GM19238 (cell line): ENCODE data around the gene FAM151A.
A peak's percentile ranks its signal among the peaks of the same experiment; 100 is the strongest.

Experiments used
- DNase-seq: peaks from one replicate; pipeline ENCODE4 v3.0.0; 2011; ENCODE audit warnings: low spot score; ENCODE audit not compliant: insufficient read length

Gene FAM151A

GRCh38 chr1:54604572-54605370 lies 18.6 kb downstream of the FAM151A start:
- peak; percentile 20 for DNase-seq

DNA sequence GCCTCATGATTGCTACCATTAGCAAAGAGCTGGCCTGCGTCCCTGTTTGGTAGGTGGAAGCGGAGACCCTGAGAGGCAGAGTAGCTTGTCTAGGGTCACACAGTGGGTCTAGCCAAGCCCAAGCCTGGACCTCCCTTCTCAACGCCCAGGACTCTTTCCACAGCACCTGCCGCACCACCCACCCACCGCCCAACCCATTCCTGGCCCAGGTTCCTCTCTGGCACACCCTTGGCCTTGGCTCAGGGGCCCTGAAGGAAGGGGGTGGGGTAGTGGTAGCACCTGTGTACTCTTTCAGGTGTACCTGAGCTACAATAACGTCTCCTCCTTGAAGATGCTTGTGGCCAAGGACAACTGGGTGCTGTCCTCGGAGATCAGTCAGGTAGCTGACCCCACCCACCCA lies 19.3 kb downstream of the FAM151A start:
- DNase-seq = no peak

DNA sequence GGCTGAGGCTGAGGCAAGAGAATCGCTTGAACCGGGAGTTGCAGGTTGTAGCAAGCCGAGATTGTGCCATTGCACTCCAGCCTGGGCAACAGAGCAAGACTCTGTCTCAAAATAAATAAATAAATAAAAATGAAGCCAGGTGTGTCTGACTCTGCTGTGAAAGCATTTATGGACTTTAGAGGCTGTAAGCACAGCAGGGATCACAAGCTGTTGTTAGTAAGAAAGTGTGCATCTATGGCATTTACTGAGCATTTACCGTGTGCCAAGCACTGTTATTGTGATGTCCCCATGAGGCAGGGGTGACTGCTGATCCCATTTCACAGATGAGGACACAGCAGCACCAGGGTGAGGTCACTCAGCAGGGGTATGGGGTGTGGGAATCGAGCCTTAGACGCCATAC lies 20.1 kb downstream of the FAM151A start:
- DNase-seq = no peak

- DNase-seq = no peak
Measured at GRCh38 chr1:54602554-54602953, 20.8 kb downstream of the FAM151A start.

- no peak for DNase-seq
Measured at GRCh38 chr1:54601730-54602129, 21.6 kb downstream of the FAM151A start.

GRCh38 chr1:54600947-54601721 lies 22.2 kb downstream of the FAM151A start:
- DNase-seq = no peak

DNA sequence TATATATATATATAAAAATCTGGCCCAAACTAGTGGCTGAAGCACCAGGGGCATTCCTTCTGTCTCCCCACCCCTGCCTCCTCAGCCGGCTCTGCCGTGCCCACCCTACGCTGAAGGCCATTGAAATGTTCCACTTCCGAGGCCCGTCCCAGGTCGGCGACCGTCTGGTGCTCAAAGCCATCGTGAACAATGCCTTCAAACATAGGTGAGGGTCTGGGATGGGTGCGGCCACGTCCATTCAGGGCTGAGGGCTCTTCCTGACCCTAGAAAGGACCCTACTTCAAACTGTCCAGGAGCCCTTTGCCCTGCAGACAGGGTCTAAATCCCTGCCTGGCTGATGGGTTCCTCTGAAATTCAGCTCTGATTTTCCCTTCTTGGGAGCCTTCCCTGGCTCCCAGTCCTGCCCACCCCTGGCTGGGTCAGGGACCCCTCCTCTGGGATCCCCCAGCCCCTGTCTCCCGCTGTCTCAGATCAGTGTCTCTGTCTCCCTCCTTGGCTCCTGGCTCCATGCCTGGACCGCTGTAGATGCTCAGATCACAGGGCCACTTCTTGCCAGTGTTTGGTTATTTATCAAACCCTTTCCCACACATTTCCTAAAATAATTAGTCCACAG lies 24.0 kb downstream of the FAM151A start:
- DNase-seq = no peak

- no peak for DNase-seq
Measured at GRCh38 chr1:54597455-54598030, 25.8 kb downstream of the FAM151A start.

- DNase-seq = no peak
Measured at GRCh38 chr1:54596756-54597155, 26.6 kb downstream of the FAM151A start.

DNA sequence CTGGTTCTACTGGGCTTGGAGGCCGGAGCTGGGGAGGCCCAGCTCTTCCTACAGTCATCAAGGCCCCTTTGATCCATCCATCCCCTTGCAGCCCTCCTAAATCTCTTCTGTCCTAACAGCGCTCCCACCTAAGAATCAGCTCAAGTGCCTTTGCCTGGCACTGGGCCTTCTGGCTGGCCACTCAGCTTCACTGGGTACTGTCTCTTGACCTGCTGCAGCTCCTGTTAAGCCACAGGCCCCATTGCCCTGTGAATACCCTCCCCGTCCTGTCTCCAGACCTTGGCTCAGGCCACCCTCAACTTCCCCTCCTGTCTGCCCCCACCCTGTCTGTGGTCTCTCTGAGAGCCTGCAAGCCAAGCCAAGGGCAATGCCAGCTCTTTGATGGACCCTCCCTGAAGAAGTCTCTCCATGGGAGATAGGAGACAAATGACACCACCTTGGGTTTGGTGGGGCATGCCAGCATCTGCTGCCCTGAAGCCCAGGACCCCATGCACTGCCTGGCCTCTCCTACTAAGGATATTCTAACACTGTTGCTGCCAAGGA lies 27.3 kb downstream of the FAM151A start:
- DNase-seq = no peak

GRCh38 chr1:54594463-54594862 lies 28.9 kb downstream of the FAM151A start:
- no peak for DNase-seq

DNA sequence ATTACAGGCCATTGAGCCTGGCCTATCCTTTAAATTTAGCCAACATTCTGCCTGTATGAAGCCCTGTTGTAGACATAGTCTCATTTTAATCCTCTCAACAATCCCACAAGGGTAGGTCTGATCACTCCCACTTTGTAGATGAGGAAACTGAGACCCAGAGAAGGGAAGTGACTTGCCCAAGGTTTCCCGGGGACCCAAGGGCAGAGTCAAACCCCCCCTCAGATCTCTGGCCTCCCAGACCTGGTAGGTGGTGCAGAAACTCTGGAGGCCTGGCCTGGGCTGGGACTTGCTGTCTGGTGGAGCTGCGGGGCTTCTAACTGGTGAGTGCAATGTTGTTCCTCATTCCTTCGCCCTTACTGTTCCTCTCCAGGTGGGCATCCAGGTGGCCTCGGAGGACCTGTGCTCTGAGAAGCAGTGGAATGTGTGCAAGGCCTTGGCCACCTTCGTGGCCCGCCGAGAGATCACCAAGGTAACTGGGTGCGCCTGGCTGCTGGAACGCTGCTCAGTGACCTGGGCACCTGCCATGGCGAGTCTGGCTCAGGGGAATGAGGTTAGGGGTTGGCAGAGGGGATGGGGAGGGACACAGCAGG lies 29.7 kb downstream of the FAM151A start:
- no peak for DNase-seq

DNA sequence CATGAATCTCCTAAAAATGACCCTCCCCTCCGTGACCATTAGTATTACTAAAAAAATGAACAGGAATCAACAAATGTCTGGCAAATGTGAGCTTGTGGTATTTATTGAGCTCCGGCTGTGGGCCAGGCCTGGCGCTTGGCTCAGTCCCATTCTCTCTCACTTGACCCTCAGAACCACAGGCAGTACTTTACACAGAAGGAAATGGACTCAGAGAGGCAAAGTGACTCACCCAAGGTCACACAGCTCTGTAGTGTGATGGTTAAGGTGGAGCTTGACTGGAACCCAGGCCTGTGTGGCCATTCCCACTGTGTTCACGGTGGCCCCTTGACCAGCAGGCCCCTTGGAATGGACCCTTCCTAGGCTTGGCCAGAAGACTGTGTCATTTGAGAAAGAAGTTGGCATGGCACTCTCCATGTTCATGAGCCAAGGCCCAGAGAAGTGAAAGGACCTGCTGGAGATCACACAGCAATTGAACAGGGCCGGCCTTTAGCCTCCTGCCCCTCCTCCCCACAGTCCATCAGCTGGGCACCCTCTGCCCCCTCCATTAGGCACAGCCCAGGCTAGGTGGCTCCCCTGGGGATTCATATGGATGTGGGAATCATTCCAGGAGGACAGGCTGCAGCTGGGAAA lies 32.1 kb downstream of the FAM151A start:
- DNase-seq = no peak

GRCh38 chr1:54588377-54588776 lies 34.9 kb downstream of the FAM151A start:
- DNase-seq = no peak

DNA sequence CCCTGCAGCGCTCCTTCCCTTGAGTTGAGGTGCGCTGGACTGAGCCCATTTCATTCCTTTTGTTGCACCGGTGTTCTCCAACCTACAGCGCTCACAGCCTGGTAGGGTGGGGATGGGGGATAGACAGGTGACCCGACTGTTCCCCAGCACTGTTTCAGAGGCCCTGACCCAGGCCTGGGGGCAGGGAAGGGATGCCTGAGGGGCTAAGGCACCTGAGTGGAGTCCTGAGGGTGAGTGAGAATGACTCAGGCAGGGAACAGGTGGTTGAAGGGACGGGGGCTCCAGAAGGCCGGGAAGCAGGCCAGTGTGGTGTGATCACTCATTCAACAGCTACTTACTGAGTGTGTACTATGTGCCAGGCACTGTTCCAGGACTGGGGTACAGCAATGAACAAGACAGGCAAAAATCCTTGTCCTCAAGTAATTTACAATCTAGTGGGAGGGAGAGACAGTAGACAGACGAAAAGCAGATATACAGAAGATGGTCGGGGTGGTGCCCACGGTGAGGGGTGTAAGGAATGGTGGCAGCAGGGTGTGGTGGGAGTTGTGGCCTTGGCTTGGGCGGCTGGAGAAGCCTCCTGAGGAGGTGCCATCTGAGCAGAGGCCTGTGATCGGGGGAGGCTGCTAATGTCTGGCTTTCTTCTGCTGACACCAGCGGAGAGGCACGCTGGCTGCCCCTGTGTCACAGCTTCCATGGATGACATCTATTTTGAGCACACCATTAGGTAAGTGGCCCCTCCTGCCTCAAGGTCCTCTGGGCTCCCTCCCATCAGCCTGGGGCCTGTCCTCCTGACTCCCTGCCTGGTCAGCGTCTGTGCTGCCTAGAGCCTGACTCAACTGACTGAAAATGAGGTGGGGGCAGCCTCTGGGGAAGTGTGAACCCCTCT lies 37.9 kb downstream of the FAM151A start:
- DNase-seq = no peak

DNA sequence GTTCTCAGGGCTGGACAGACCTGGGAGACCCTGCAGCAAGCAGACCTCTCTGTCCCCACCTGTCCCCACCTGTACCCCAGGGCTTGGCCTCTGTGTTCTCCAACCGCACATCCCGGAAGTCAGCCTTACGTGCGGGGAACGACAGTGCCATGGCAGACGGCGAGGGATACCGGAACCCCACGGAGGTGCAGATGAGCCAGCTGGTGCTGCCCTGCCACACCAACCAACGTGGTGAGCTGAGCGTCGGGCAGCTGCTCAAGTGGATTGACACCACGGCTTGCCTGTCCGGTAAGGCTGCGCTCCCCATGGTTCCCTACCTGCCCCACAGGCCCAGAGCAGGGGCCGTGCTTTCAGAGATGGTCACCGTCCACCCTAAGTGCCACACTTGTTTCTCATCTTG lies 38.8 kb downstream of the FAM151A start:
- no peak for DNase-seq

GRCh38 chr1:54583871-54584270 lies 39.5 kb downstream of the FAM151A start:
- DNase-seq = no peak

DNA sequence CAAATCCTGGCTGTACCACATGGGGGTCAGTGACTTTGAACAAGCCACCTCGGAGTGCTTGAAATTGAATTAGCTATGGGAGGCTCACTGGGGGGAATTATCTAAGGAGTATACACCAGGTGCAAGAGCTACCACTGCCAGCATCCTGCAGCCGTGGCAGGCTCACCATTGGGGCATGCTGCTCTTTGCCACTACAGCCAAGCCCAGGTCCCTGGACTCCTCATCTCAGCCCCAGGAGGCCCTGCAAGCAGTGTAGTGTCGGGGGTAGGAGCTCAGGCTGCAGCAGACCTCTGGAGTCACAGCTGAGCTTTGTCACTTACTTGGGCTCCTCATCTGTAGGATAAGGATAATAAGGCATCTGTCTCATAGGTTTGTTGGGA lies 40.0 kb downstream of the FAM151A start:
- DNase-seq = no peak

GRCh38 chr1:54582566-54583306 lies 40.6 kb downstream of the FAM151A start:
- DNase-seq = no peak
